Panc1 (cell line): ENCODE results near the gene MYH16. TPM values are rescaled to one million over a fixed set of nuclear protein-coding genes. Genes with fewer than 3 reads are reported as not detected.

Experiments used
- ATAC-seq: fragments of 200-7000 bp; cut with Tn5 transposase; 2 replicates; pipeline ENCODE4 v1.9.1; 2020; ENCODE audit warnings: mild to moderate bottlenecking, moderate library complexity
- BruUV-seq: library from RNA; stranded (reverse); fragments of 400-500 nt; replicated peaks from 2 replicates; lab custom pipeline; 2021; lab: Mats Ljungman, UMichigan
- CTCF ChIA-PET: fragments of 300-600 bp; sonication (Branson Sonifier 250); formaldehyde crosslinking; loops from one replicate; lab custom pipeline; 2022; ENCODE audit warnings: antibody characterized with exemption; lab: Charles Lee
- POLR2A ChIA-PET: fragments of 300-600 bp; sonication (Branson Sonifier 250); formaldehyde crosslinking; loops from one replicate; lab custom pipeline; 2022; ENCODE audit warnings: antibody characterized with exemption; lab: Charles Lee
- DNase-seq: peaks from one replicate; pipeline ENCODE4 v3.0.0-alpha.2; 2010; ENCODE audit warnings: low read depth, low spot score
- H3K27ac ChIP-seq: 2 replicates; pipeline ENCODE4 v1.5.1; 2011; ENCODE audit warnings: mild to moderate bottlenecking, low read length, inconsistent platforms
- H3K27me3 ChIP-seq: fragments of 200-500 bp; sonication (Bioruptor generic); 2 replicates; pipeline ENCODE4 v1.6.0; 2014; ENCODE audit warnings: low read length, inconsistent platforms; ENCODE audit not compliant: control insufficient read depth, insufficient read depth
- H3K36me3 ChIP-seq: fragments of 200-500 bp; sonication (Bioruptor generic); 2 replicates; pipeline ENCODE4 v1.5.1; 2014; ENCODE audit warnings: inconsistent platforms, mild to moderate bottlenecking, low read length, moderate library complexity; ENCODE audit not compliant: control insufficient read depth, insufficient read depth
- H3K4me1 ChIP-seq: 2 replicates; pipeline ENCODE4 v1.5.1; 2011; ENCODE audit warnings: inconsistent platforms, mild to moderate bottlenecking, low read length, moderate library complexity; ENCODE audit not compliant: control insufficient read depth, insufficient read depth
- H3K4me3 ChIP-seq, 2 experiments: 2 replicates each; pipeline ENCODE4 v1.5.1; 2011 to 2012; ENCODE audit warnings: low read depth in 2 of 2, low read length in 2 of 2, mild to moderate bottlenecking in 2 of 2, inconsistent platforms in 1 of 2, moderate library complexity in 1 of 2
- H3K9me3 ChIP-seq: fragments of 200-500 bp; sonication (Bioruptor generic); 2 replicates; pipeline ENCODE4 v1.5.1; 2014; ENCODE audit warnings: low read depth, mild to moderate bottlenecking, inconsistent platforms, low read length, moderate library complexity; ENCODE audit not compliant: control insufficient read depth, insufficient read depth
- CTCF ChIP-seq: fragments of 450-650 bp; IDR thresholded peaks from 2 replicates; pipeline ENCODE4 v1.5.1; 2017; ENCODE audit warnings: mild to moderate bottlenecking
- POLR2AphosphoS5 ChIP-seq: IDR thresholded peaks from 2 replicates; pipeline ENCODE4 v1.6.1; 2012; ENCODE audit warnings: mild to moderate bottlenecking, low read depth, low read length, moderate library complexity
- REST ChIP-seq, 2 experiments: IDR thresholded peaks; 2 replicates each; pipeline ENCODE4 v1.6.1; 2011 to 2012; ENCODE audit warnings: low read depth in 2 of 2, control low read depth in 1 of 2, low read length in 1 of 2, mild to moderate bottlenecking in 1 of 2, moderate library complexity in 1 of 2; ENCODE audit not compliant: insufficient read depth in 1 of 2
- SIN3A ChIP-seq: IDR thresholded peaks from 2 replicates; pipeline ENCODE4 v1.6.1; 2012; ENCODE audit warnings: low read depth, mild to moderate bottlenecking, low read length, moderate library complexity, borderline replicate concordance; ENCODE audit not compliant: insufficient read depth
- TCF7L2 ChIP-seq: IDR thresholded peaks from 2 replicates; pipeline ENCODE4 v1.6.1; 2011; ENCODE audit warnings: mild to moderate bottlenecking, low read depth, low read length, inconsistent platforms
- in situ Hi-C: cut with HindIII; loops from 2 replicates; pipeline ENCODE4 v1.10.0; 2016; ENCODE audit warnings: low sequenced_read_pairs, low pct_unique_long_range_greater_than_20kb
- intact Hi-C: fragments of 100-400 bp; cut with micrococcal nuclease; formaldehyde crosslinking; loops from one replicate; pipeline ENCODE4 v1.10.0; 2022; ENCODE audit not compliant: unreplicated experiment
- total RNA-seq: library from RNA; stranded (reverse); gene quantifications from one replicate; pipeline ENCODE4 v1.2.1, GENCODE V29; 2021; ENCODE audit not compliant: unreplicated experiment

MYH16 gene
- total RNA-seq, 1 experiment from 2014 or later = 0.23 TPM

DNA sequence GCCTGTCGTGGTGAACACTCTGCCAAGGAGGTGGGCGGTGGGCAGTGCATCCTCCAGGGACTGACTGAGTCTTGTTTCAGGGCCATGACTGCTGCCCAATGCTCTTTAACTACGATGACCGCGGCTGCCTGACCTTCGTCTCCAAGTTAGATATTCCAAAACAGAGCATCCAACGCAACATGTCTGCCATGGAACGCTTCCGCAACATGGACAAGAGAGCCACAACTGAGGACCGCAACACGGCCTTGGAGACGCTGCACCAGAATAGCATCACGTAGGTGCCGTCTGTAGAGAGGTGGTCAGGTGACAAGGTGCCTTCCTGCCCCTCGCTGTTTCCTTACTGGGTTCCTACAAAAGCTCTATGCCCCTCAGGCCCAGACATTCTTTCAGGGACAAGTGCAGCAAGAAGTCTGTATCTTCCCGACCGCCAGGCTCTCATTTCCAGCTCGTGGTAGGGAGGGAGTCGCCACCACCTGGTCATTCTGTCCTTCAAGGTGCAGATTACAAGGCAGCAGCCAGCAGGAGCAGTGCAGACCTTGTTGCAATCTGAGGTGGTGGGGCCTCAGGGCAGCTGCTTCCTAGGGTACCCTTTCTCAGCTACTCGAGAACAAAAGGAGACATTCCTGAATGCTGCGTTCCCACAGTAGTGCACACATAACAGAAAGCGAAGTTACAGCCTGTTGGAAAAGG is 87.0 kb downstream of the MYH16 start:
- intact Hi-C loops = no loop called here
- ChIA-PET CTCF (no interaction called here), POLR2A (interaction anchor here (0.6 kb wide), 1 partner anchor 277 kb away, joined by 4 read pairs; no protein-coding TSS in a partner anchor)
- DNase-seq (no peak), ATAC-seq (no peak)
- Histone ChIP-seq H3K27me3 (no peaks in the 10 kb centered on the region), H3K36me3 (peaks cover 12% of the 10 kb centered on the region; the same call in 1 of the 2 replicates), H3K4me1 (no peaks in the 10 kb centered on the region), H3K27ac (no peak overlapping the region), H3K9me3 (no peaks in the 10 kb centered on the region), H3K4me3 (no peak overlapping the region)
- in situ Hi-C loops = no loop called here
- TF ChIP-seq REST (IDR thresholded peaks at IDR 0.05; ENCODE audit: insufficient read depth in 1 of 2, low read depth in 2 of 2, low read length in 1 of 2) (no peak), TCF7L2 (no peak), POLR2AphosphoS5 (no peak), CTCF (no peak), SIN3A (no peak)
- BruUV-seq = no TSS peak

Other genes with a start within 250 kb of the MYH16 start
- gene SMURF1, start 128.7 kb upstream of the MYH16 start, total RNA-seq = 47.0 TPM
- 0.49 TPM for gene KPNA7, start 64.7 kb upstream of the MYH16 start, total RNA-seq
- gene ARPC1A, start 53.1 kb downstream of the MYH16 start, total RNA-seq = 253 TPM
- 266 TPM for gene ARPC1B, start 101.9 kb downstream of the MYH16 start, total RNA-seq
- gene PDAP1, start 135.8 kb downstream of the MYH16 start, total RNA-seq = 147 TPM
- 179 TPM for gene BUD31, start 136.1 kb downstream of the MYH16 start, total RNA-seq
- gene PTCD1, start 166.0 kb downstream of the MYH16 start, total RNA-seq = 15.0 TPM
- 57.0 TPM for gene CPSF4, start 166.1 kb downstream of the MYH16 start, total RNA-seq
- gene ATP5MF, start 193.3 kb downstream of the MYH16 start, total RNA-seq = 476 TPM
- gene ZNF789, start 200.1 kb downstream of the MYH16 start, total RNA-seq = 15.1 TPM
- gene ZNF394, start 227.4 kb downstream of the MYH16 start, total RNA-seq = 20.0 TPM
- 17.5 TPM for gene ZKSCAN5, start 231.8 kb downstream of the MYH16 start, total RNA-seq